LNCAP (cell line): ENCODE data around the gene SIRPA.

ENCODE experiments used
- TF ChIP-seq, protein P1 (sequence below): fragments of 450-650 bp; IDR thresholded peaks from 2 replicates; pipeline ENCODE4 v1.5.1; 2017; ENCODE audit warnings: mild to moderate bottlenecking

The SIRPA gene

DNA sequence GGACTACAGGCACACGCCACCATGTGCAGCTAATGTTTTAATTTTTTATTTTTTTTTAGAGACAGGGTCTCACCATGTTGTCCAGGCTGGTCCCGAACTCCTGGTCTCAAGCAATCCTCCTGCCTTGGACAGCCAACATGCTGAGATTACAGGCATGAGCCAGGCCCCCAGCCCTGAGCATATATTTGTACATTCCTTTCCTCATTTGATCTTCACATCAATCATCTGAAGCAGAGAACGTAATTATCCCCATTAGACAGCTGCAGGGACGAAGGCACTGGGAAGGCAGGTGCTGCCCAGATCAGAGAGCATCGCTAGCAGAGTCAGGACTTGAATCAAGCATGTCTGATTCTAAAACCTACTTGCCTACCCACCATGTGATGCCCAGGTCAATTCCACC, 41.0 kb upstream of the SIRPA start:
- TF ChIP-seq, protein P1, sequence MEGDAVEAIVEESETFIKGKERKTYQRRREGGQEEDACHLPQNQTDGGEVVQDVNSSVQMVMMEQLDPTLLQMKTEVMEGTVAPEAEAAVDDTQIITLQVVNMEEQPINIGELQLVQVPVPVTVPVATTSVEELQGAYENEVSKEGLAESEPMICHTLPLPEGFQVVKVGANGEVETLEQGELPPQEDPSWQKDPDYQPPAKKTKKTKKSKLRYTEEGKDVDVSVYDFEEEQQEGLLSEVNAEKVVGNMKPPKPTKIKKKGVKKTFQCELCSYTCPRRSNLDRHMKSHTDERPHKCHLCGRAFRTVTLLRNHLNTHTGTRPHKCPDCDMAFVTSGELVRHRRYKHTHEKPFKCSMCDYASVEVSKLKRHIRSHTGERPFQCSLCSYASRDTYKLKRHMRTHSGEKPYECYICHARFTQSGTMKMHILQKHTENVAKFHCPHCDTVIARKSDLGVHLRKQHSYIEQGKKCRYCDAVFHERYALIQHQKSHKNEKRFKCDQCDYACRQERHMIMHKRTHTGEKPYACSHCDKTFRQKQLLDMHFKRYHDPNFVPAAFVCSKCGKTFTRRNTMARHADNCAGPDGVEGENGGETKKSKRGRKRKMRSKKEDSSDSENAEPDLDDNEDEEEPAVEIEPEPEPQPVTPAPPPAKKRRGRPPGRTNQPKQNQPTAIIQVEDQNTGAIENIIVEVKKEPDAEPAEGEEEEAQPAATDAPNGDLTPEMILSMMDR = no peak

DNA sequence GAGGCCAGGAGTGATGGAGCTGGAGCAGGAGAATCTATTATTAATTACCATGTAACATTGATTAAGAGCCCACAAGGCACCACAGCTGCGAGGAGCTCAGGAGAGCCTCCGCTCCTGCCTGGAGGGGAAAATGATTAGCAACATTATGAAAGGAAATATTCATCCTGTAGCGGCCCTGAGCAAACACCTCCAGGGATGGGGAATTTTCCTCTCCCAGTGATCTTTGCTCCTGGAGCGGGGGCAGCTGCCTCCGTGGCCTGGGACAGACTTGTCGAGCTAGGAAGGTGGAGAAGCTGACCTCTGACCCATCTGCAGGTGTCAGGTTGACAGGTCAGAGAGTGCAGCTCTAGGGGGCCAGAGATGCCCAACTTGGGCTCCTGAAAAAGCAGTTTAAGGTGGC, 40.1 kb upstream of the SIRPA start:
- TF ChIP-seq, protein P1 = no peak

GRCh38 chr20:1855690-1856089, 39.5 kb upstream of the SIRPA start:
- TF ChIP-seq, protein P1 = no peak

GRCh38 chr20:1856424-1856823, 38.8 kb upstream of the SIRPA start:
- TF ChIP-seq, protein P1 = no peak

- TF ChIP-seq, protein P1 = no peak
These were observed 37.7 kb upstream of the SIRPA start for GRCh38 chr20:1857466-1857865.

DNA sequence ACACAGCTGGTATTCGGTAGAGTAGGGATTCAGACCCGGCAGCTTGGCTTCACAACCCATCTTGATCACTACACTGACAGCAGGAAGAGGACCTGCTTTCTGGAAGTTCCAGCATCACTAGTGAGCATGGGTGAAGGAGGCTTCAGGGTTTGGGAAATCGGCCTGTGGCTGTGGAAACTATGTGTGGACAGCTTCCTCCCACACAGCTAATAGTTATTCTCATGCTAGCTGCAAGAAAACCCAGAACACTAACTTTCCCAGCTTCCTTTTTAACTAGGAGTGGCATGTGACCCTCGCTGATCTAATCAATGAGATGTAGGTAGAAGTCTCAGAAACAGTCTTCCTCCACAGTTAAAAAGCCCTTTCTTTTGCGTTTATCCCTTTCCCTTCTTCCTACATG, 36.3 kb upstream of the SIRPA start:
- TF ChIP-seq, protein P1 = no peak

- TF ChIP-seq, protein P1 = no peak
These were observed 34.8 kb upstream of the SIRPA start for GRCh38 chr20:1860446-1860845.

- TF ChIP-seq, protein P1 = no peak
These were observed 33.7 kb upstream of the SIRPA start for GRCh38 chr20:1861347-1861976.
